GM12878 (cell line): ENCODE data around the gene KHNYN. TPM values are rescaled to one million over a fixed set of nuclear protein-coding genes. Genes with fewer than 3 reads are reported as not detected.
"Not testable (repeated sequence)": the region's sequence is repeated elsewhere in the genome, so short reads cannot be mapped to it uniquely, and the experiment has no call there.

Experiments
- ATAC-seq: fragments of 200-7000 bp; cut with Tn5 transposase; 3 replicates; pipeline ENCODE4 v1.9.1; 2020; ENCODE audit warnings: mild to moderate bottlenecking, moderate library complexity
- BruUV-seq: library from RNA; stranded (reverse); fragments of 400-500 nt; replicated peaks from 2 replicates; lab custom pipeline; 2021; lab: Mats Ljungman, UMichigan
- CTCF ChIA-PET: fragments of 300-600 bp; sonication (Branson Sonifier 250); formaldehyde crosslinking; extraction: SDS; loops from one replicate; lab custom pipeline; 2021; ENCODE audit warnings: inconsistent platforms; lab: Yijun Ruan, JAX
- POLR2A ChIA-PET: fragments of 350-600 bp; formaldehyde crosslinking; extraction: SDS; loops from one replicate; lab custom pipeline; 2021; ENCODE audit warnings: inconsistent platforms; lab: Charles Lee
- RAD21 ChIA-PET: fragments of 300-600 bp; sonication (Branson Sonifier 250); formaldehyde crosslinking; loops from one replicate; lab custom pipeline; 2023; ENCODE audit warnings: antibody characterized with exemption; ENCODE audit not compliant: unreplicated experiment; lab: Charles Lee
- SMC1A ChIA-PET: fragments of 300-600 bp; sonication (Branson Sonifier 250); formaldehyde crosslinking; loops from one replicate; lab custom pipeline; 2023; ENCODE audit not compliant: unreplicated experiment, uncharacterized antibody; lab: Charles Lee
- DNase-seq: peaks from one replicate; pipeline ENCODE4 v3.0.0-alpha.2; 2011; ENCODE audit warnings: low read depth, low spot score
- FAIRE-seq: peaks from 3 replicates; lab custom pipeline; 2011; peaks lifted over from hg19 to GRCh38; lab: Jason Lieb, UNC
- H2AFZ ChIP-seq: 2 replicates; pipeline ENCODE4 v1.6.0; 2011; ENCODE audit warnings: low read depth, low read length, control low read depth; ENCODE audit not compliant: control insufficient read depth
- H3K27ac ChIP-seq: 2 replicates; pipeline ENCODE4 v1.5.1; 2011; ENCODE audit warnings: control low read depth; ENCODE audit not compliant: control insufficient read depth, insufficient read depth
- H3K27me3 ChIP-seq, 2 experiments: replicated peaks in 1 of 2; 2 replicates each; pipeline versions ENCODE4 v1.6.0 to v1.6.1; 2011; ENCODE audit warnings: low read length in 1 of 2; ENCODE audit not compliant: control insufficient read depth in 2 of 2, insufficient read depth in 2 of 2
- H3K36me3 ChIP-seq, 2 experiments: 2 replicates each; pipeline ENCODE4 v1.5.1; 2011; ENCODE audit warnings: low read length in 1 of 2; ENCODE audit not compliant: control insufficient read depth in 2 of 2, insufficient read depth in 2 of 2
- H3K4me1 ChIP-seq: 2 replicates; pipeline ENCODE4 v1.6.1; 2011; ENCODE audit warnings: mild to moderate bottlenecking, low read length, moderate library complexity, mixed read lengths; ENCODE audit not compliant: control insufficient read depth, insufficient read depth
- H3K4me2 ChIP-seq: 2 replicates; pipeline ENCODE4 v1.6.0; 2011; ENCODE audit warnings: control low read depth; ENCODE audit not compliant: control insufficient read depth, insufficient read depth
- H3K4me3 ChIP-seq: fragments of 200-600 bp; sonication (generic); 2 replicates; pipeline ENCODE4 v1.5.1; 2016
- H3K79me2 ChIP-seq: 2 replicates; pipeline ENCODE4 v1.6.0; 2011; ENCODE audit warnings: low read length; ENCODE audit not compliant: control insufficient read depth, insufficient read depth
- H3K9ac ChIP-seq: 2 replicates; pipeline ENCODE4 v1.8.0; 2011; ENCODE audit warnings: low read length, control low read depth, mixed read lengths; ENCODE audit not compliant: control insufficient read depth, insufficient read depth
- H3K9me3 ChIP-seq: replicated peaks from 3 replicates; pipeline ENCODE4 v1.5.1; 2011; ENCODE audit warnings: mild to moderate bottlenecking, low read length; ENCODE audit not compliant: control insufficient read depth, insufficient read depth
- H4K20me1 ChIP-seq: 2 replicates; pipeline ENCODE4 v1.6.0; 2011; ENCODE audit not compliant: control insufficient read depth, insufficient read depth
- ATF7 ChIP-seq: fragments of 450-650 bp; IDR thresholded peaks from 2 replicates; pipeline ENCODE4 v1.6.1; 2016; ENCODE audit warnings: low read depth, mild to moderate bottlenecking
- FOS ChIP-seq: IDR thresholded peaks from 3 replicates; pipeline ENCODE4 v1.6.1; 2011; ENCODE audit warnings: borderline replicate concordance; ENCODE audit not compliant: insufficient read length; ENCODE audit errors: extremely low read depth
- GATAD2B ChIP-seq: fragments of 450-650 bp; conservative IDR thresholded peaks from 2 replicates; pipeline ENCODE4 v1.6.1; 2017; ENCODE audit warnings: low read depth, mild to moderate bottlenecking, moderate library complexity
- IRF5 ChIP-seq: fragments of 450-650 bp; IDR thresholded peaks from 2 replicates; pipeline ENCODE4 v1.6.1; 2017; ENCODE audit warnings: borderline replicate concordance
- MEF2A ChIP-seq: IDR thresholded peaks from 2 replicates; pipeline ENCODE4 v1.6.1; 2011; ENCODE audit warnings: low read depth, mild to moderate bottlenecking, low read length, moderate library complexity; ENCODE audit not compliant: insufficient read depth
- NFYA ChIP-seq: IDR thresholded peaks from 2 replicates; pipeline ENCODE4 v1.6.1; 2011; ENCODE audit warnings: low read depth, mild to moderate bottlenecking, low read length, improper control_type of control experiment, borderline replicate concordance
- RELA ChIP-seq: fragments of 450-650 bp; IDR thresholded peaks from 2 replicates; pipeline ENCODE4 v1.8.0; 2014; ENCODE audit warnings: borderline replicate concordance; ENCODE audit not compliant: partially characterized antibody
- RUNX3 ChIP-seq: IDR thresholded peaks from 2 replicates; pipeline ENCODE4 v1.6.1; 2012; ENCODE audit warnings: low read length, inconsistent platforms
- SIN3A ChIP-seq: IDR thresholded peaks from 2 replicates; pipeline ENCODE4 v1.6.1; 2012; ENCODE audit warnings: low read depth, low read length, improper control_type of control experiment
- SIX5 ChIP-seq: IDR thresholded peaks from 2 replicates; pipeline ENCODE4 v1.6.1; 2011; ENCODE audit warnings: mild to moderate bottlenecking, low read depth, low read length, moderate library complexity; ENCODE audit not compliant: severe bottlenecking
- STAT1 ChIP-seq: fragments of 450-650 bp; conservative IDR thresholded peaks from 2 replicates; pipeline ENCODE4 v1.6.1; 2014; ENCODE audit warnings: antibody characterized with exemption, mild to moderate bottlenecking
- USF2 ChIP-seq: IDR thresholded peaks from 2 replicates; pipeline ENCODE4 v1.6.1; 2011; ENCODE audit warnings: low read depth, low read length, improper control_type of control experiment, borderline replicate concordance
- ZBTB4 ChIP-seq: fragments of 450-650 bp; formaldehyde crosslinking; IDR thresholded peaks from 2 replicates; pipeline ENCODE4 v1.4.0; 2022; ENCODE audit warnings: mild to moderate bottlenecking, moderate library complexity
- WGBS: methylation state at CpG from one replicate; pipeline ENCODE4 v1.1.6; 2016; ENCODE audit warnings: low lambda C conversion rate; ENCODE audit not compliant: insufficient replicate concordance, insufficient coverage; ENCODE audit errors: missing lambda C conversion rate; 5-methylcytosine and 5-hydroxymethylcytosine counted together
- in situ Hi-C: fragments of 300-500 bp; cut with MboI; formaldehyde crosslinking; loops from 9 replicates; pipeline ENCODE4 v1.14.3; 2018; ENCODE audit warnings: mixed read lengths
- intact Hi-C: fragments of 100-400 bp; cut with micrococcal nuclease; formaldehyde crosslinking; loops from one replicate; pipeline ENCODE4 v1.14.2; 2022; ENCODE audit not compliant: unreplicated experiment
- polyA plus RNA-seq, 11 experiments: library from polyadenylated mRNA; depleted of rRNA in 4 of 11; unstranded in 6 of 11; stranded (reverse) in 5 of 11; fragments of >200 nt; fragmentation: Nextera tagmentation in 4 of 11; fragmentation: Illumina TruSeq in 1 of 11; extraction: Ambion mirVana in 4 of 11; extraction: Trizol in 1 of 11; gene quantifications; 1 replicate in 1 of 11; 2 replicates in 10 of 11; pipeline versions ENCODE4 v1.2.1 to v1.2.3, GENCODE V29; 2011 to 2016; ENCODE audit warnings: inconsistent platforms in 2 of 11, missing spikeins in 2 of 11, low read depth in 1 of 11
- total RNA-seq, 4 experiments: library from RNA; depleted of rRNA in 3 of 4; stranded (reverse); fragments of >200 nt in 3 of 4; fragmentation: Illumina TruSeq in 1 of 4; extraction: Trizol in 1 of 4; gene quantifications; 2 replicates each; pipeline versions ENCODE4 v1.2.1 to v1.2.3, GENCODE V29; 2013 to 2021

KHNYN gene
- total and polyA plus RNA-seq, 10 of the 15 experiments (the other 5 are each of a cell fraction or from before 2014, with no cell fraction given), result 1.4 to 34.7 (median 21.5) TPM

- H3K4me2 ChIP-seq, H2AFZ ChIP-seq, H3K9me3 ChIP-seq, BruUV-seq, FAIRE-seq, DNase-seq, H3K36me3 ChIP-seq, H4K20me1 ChIP-seq, intact Hi-C loops, H3K27ac ChIP-seq, in situ Hi-C loops, H3K79me2 ChIP-seq, H3K9ac ChIP-seq, SMC1A ChIA-PET, RAD21 ChIA-PET, H3K4me3 ChIP-seq, H3K4me1 ChIP-seq, POLR2A ChIA-PET, ATAC-seq, H3K27me3 ChIP-seq, CTCF ChIA-PET: not testable (repeated sequence)
- 62% methylated on average over 2 of the region's 2 CpGs for WGBS
Observed at GRCh38 chr14:24450828-24451227, 21.1 kb downstream of the KHNYN start.

GRCh38 chr14:24456980-24457379, 27.2 kb downstream of the KHNYN start:
- H3K79me2 ChIP-seq, result no peaks in the 10 kb centered on the region
- H3K4me3 ChIP-seq, result no peak overlapping the region
- no TSS peak for BruUV-seq
- no peak overlapping the region for H3K9ac ChIP-seq
- POLR2A ChIA-PET, result interaction anchor here (1.6 kb wide), 1 partner anchor 78 kb away, joined by 3 read pairs; no protein-coding TSS in a partner anchor
- SMC1A ChIA-PET, result no interaction called here
- intact Hi-C loops (no loop called here), in situ Hi-C loops (no loop called here)
- H3K36me3 ChIP-seq, result no peaks in the 10 kb centered on the region
- CTCF ChIA-PET, result no interaction called here
- H4K20me1 ChIP-seq, result no peaks in the 10 kb centered on the region
- RAD21 ChIA-PET, result no interaction called here
- no peak overlapping the region for H2AFZ ChIP-seq
- no peaks in the 10 kb centered on the region for H3K4me1 ChIP-seq
- no peaks in the 10 kb centered on the region for H3K27me3 ChIP-seq
- FAIRE-seq (no peak), DNase-seq (no peak), ATAC-seq (no peak)
- H3K27ac ChIP-seq, result no peak overlapping the region
- no peak overlapping the region for H3K4me2 ChIP-seq
- H3K9me3 ChIP-seq, result no peaks in the 10 kb centered on the region; the same call in 2 of the 3 replicates
- no peak for TF ChIP-seq RELA
- no peak for TF ChIP-seq NFYA
- TF ChIP-seq ZBTB4 (CRISPR knock-in tag), result no peak
- TF ChIP-seq SIN3A, result no peak
- no peak for TF ChIP-seq SIX5
- no peak for TF ChIP-seq STAT1
- TF ChIP-seq IRF5, result no peak
- TF ChIP-seq ATF7, result no peak
- TF ChIP-seq FOS, result no peak
- no peak for TF ChIP-seq GATAD2B
- TF ChIP-seq USF2, result no peak
- TF ChIP-seq MEF2A, result no peak
- no peak for TF ChIP-seq RUNX3
